Caco-2 (cell line): ENCODE results near the gene PTOV1. TPM values are rescaled to one million over a fixed set of nuclear protein-coding genes. Genes with fewer than 3 reads are reported as not detected.

Experiments
- BruUV-seq: library from RNA; stranded (reverse); fragments of 400-500 nt; replicated peaks from 2 replicates; lab custom pipeline; 2021; lab: Mats Ljungman, UMichigan
- CTCF ChIA-PET: fragments of 300-600 bp; sonication (Branson Sonifier 250); formaldehyde crosslinking; loops from one replicate; lab custom pipeline; 2022; ENCODE audit warnings: antibody characterized with exemption; lab: Charles Lee
- POLR2A ChIA-PET: fragments of 300-600 bp; sonication (Branson Sonifier 250); formaldehyde crosslinking; loops from one replicate; lab custom pipeline; 2022; ENCODE audit warnings: antibody characterized with exemption; lab: Charles Lee
- DNase-seq, 2 experiments: peaks; one replicate each; pipeline versions ENCODE4 v3.0.0 to v3.0.0-alpha.2; 2020 to 2022
- H3K27me3 ChIP-seq: replicated peaks from 2 replicates; pipeline ENCODE4 v1.6.0; 2011; ENCODE audit warnings: low read length; ENCODE audit not compliant: control insufficient read depth, insufficient read depth
- H3K36me3 ChIP-seq: 2 replicates; pipeline ENCODE4 v1.5.1; 2011; ENCODE audit warnings: low read length; ENCODE audit not compliant: control insufficient read depth, insufficient read depth
- H3K4me1 ChIP-seq: fragments of 250-450 bp; sonication (Bioruptor Pico); 2 replicates; pipeline ENCODE4 v1.5.1; 2020; ENCODE audit warnings: mild to moderate bottlenecking
- H3K4me3 ChIP-seq: 2 replicates; pipeline ENCODE4 v1.5.1; 2011; ENCODE audit warnings: low read depth, mild to moderate bottlenecking, control low read depth, low read length
- H3K9me3 ChIP-seq: fragments of 250-450 bp; sonication (Bioruptor Pico); 2 replicates; pipeline ENCODE4 v1.5.1; 2020; ENCODE audit warnings: mild to moderate bottlenecking, moderate library complexity
- H3K27ac Mint-ChIP-seq: one replicate; pipeline ENCODE4 v1.8.0; 2022; ENCODE audit warnings: mixed read lengths; ENCODE audit not compliant: unreplicated experiment
- H3K27me3 Mint-ChIP-seq: one replicate; pipeline ENCODE4 v1.8.0; 2022; ENCODE audit warnings: mixed read lengths; ENCODE audit not compliant: insufficient read depth, unreplicated experiment
- H3K36me3 Mint-ChIP-seq: one replicate; pipeline ENCODE4 v1.8.0; 2022; ENCODE audit warnings: mild to moderate bottlenecking, mixed read lengths; ENCODE audit not compliant: insufficient read depth, unreplicated experiment
- H3K4me1 Mint-ChIP-seq: one replicate; pipeline ENCODE4 v1.8.0; 2022; ENCODE audit warnings: low read depth, mixed read lengths; ENCODE audit not compliant: unreplicated experiment
- H3K4me3 Mint-ChIP-seq: one replicate; pipeline ENCODE4 v1.8.0; 2022; ENCODE audit warnings: mild to moderate bottlenecking, moderate library complexity, mixed read lengths; ENCODE audit not compliant: unreplicated experiment
- H3K9me3 Mint-ChIP-seq: one replicate; pipeline ENCODE4 v1.8.0; 2022; ENCODE audit warnings: mixed read lengths; ENCODE audit not compliant: unreplicated experiment
- intact Hi-C: fragments of 100-400 bp; cut with micrococcal nuclease; formaldehyde crosslinking; loops from one replicate; pipeline ENCODE4 v1.10.0; 2022; ENCODE audit not compliant: unreplicated experiment
- total RNA-seq: library from RNA; stranded (reverse); gene quantifications from 2 replicates; pipeline ENCODE4 v1.2.3, GENCODE V29; 2022
- TF ChIP-seq, protein P1 (sequence below), 2 experiments: fragments of 200-600 bp in 1 of 2; IDR thresholded peaks; 1 replicate in 1 of 2; 2 replicates in 1 of 2; pipeline versions ENCODE4 v1.5.1 to v1.8.0; 2011 to 2022; ENCODE audit warnings: antibody characterized with exemption in 1 of 2, control low read depth in 1 of 2, inconsistent platforms in 1 of 2, low read depth in 1 of 2, low read length in 1 of 2, mild to moderate bottlenecking in 1 of 2, moderate library complexity in 1 of 2; ENCODE audit not compliant: insufficient read depth in 1 of 2, severe bottlenecking in 1 of 2, unreplicated experiment in 1 of 2

PTOV1 gene
- total RNA-seq, 1 experiment from 2014 or later = 209 TPM

DNA sequence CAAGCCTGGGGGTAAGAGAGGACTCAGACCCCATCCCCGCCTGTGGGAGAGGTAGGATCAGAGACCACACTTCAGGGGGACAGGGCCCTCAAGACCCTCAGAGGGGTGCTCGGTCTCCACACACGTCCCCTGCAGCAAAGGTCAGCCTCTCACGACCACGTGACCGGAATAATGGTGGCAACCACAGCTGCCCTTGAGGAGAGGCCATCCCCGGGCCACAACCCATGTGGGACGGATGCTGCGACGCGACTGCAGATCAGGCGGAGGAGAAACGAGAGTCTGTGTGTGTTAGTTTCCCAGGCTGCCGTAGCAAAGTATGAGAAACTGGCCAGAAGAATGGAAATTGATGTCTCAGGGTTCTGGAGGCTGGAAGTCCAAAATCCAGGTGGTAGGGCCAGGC is 23.9 kb upstream of the PTOV1 start:
- Mint-ChIP-seq H3K27me3 (no peaks in the 10 kb centered on the region), H3K9me3 (no peaks in the 10 kb centered on the region), H3K36me3 (peaks cover 38% of the 10 kb centered on the region), H3K4me3 (no peak overlapping the region), H3K4me1 (no peaks in the 10 kb centered on the region), H3K27ac (no peak overlapping the region)
- Histone ChIP-seq H3K36me3 (no peaks in the 10 kb centered on the region; the same call in none of the 2 replicates), H3K9me3 (no peaks in the 10 kb centered on the region), H3K27me3 (no peaks in the 10 kb centered on the region), H3K4me3 (no peak overlapping the region), H3K4me1 (no peaks in the 10 kb centered on the region)
- ChIA-PET POLR2A (no interaction called here), CTCF (no interaction called here)
- intact Hi-C loops = no loop called here
- DNase-seq = no peak
- no TSS peak for BruUV-seq
- TF ChIP-seq, protein P1, sequence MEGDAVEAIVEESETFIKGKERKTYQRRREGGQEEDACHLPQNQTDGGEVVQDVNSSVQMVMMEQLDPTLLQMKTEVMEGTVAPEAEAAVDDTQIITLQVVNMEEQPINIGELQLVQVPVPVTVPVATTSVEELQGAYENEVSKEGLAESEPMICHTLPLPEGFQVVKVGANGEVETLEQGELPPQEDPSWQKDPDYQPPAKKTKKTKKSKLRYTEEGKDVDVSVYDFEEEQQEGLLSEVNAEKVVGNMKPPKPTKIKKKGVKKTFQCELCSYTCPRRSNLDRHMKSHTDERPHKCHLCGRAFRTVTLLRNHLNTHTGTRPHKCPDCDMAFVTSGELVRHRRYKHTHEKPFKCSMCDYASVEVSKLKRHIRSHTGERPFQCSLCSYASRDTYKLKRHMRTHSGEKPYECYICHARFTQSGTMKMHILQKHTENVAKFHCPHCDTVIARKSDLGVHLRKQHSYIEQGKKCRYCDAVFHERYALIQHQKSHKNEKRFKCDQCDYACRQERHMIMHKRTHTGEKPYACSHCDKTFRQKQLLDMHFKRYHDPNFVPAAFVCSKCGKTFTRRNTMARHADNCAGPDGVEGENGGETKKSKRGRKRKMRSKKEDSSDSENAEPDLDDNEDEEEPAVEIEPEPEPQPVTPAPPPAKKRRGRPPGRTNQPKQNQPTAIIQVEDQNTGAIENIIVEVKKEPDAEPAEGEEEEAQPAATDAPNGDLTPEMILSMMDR (IDR thresholded peaks at IDR 0.05; ENCODE audit: insufficient read depth in 1 of 2, low read depth in 1 of 2, low read length in 1 of 2, severe bottlenecking in 1 of 2, unreplicated experiment in 1 of 2) = no peak

- BruUV-seq = no TSS peak
- CTCF ChIA-PET = no interaction called here
- intact Hi-C loops = no loop called here
Measured at GRCh38 chr19:49829200-49829599, 21.8 kb upstream of the PTOV1 start.

GRCh38 chr19:49829721-49830120 is 21.2 kb upstream of the PTOV1 start:
- no peaks in the 10 kb centered on the region for H3K27me3 Mint-ChIP-seq
- H3K4me3 ChIP-seq = no peak overlapping the region
- H3K4me1 Mint-ChIP-seq = no peaks in the 10 kb centered on the region
- H3K9me3 Mint-ChIP-seq = no peaks in the 10 kb centered on the region
- no peak overlapping the region for H3K27ac Mint-ChIP-seq
- ChIA-PET CTCF (no interaction called here), POLR2A (no interaction called here)
- no peak overlapping the region for H3K4me3 Mint-ChIP-seq
- H3K4me1 ChIP-seq = no peaks in the 10 kb centered on the region
- no peak for DNase-seq
- BruUV-seq = no TSS peak
- peaks cover 33% of the 10 kb centered on the region for H3K36me3 Mint-ChIP-seq
- intact Hi-C loops = no loop called here
- no peaks in the 10 kb centered on the region for H3K9me3 ChIP-seq
- TF ChIP-seq, protein P1 (IDR thresholded peaks at IDR 0.05; ENCODE audit: insufficient read depth in 1 of 2, low read depth in 1 of 2, low read length in 1 of 2, severe bottlenecking in 1 of 2, unreplicated experiment in 1 of 2) = no peak
- H3K27me3 ChIP-seq = no peaks in the 10 kb centered on the region
- H3K36me3 ChIP-seq = peaks cover 2% of the 10 kb centered on the region

More at GRCh38 chr19:49829200-49829599, 21.8 kb upstream of the PTOV1 start:
- no peaks in the 10 kb centered on the region for H3K9me3 Mint-ChIP-seq
- DNase-seq = no peak
- no peak overlapping the region for H3K27ac Mint-ChIP-seq
- no peaks in the 10 kb centered on the region for H3K4me1 Mint-ChIP-seq
- Histone ChIP-seq H3K4me3 (no peak overlapping the region), H3K27me3 (no peaks in the 10 kb centered on the region), H3K9me3 (no peaks in the 10 kb centered on the region), H3K36me3 (peaks cover 2% of the 10 kb centered on the region), H3K4me1 (no peaks in the 10 kb centered on the region)
- peaks cover 33% of the 10 kb centered on the region for H3K36me3 Mint-ChIP-seq
- POLR2A ChIA-PET = no interaction called here
- no peak overlapping the region for H3K4me3 Mint-ChIP-seq
- no peaks in the 10 kb centered on the region for H3K27me3 Mint-ChIP-seq
- TF ChIP-seq, protein P1 (IDR thresholded peaks at IDR 0.05; ENCODE audit: insufficient read depth in 1 of 2, low read depth in 1 of 2, low read length in 1 of 2, severe bottlenecking in 1 of 2, unreplicated experiment in 1 of 2) = no peak
